T-cell (primary cell): Measurements from ENCODE around the gene NEURL1B. TPM values are rescaled to one million over a fixed set of nuclear protein-coding genes. Genes with fewer than 3 reads are reported as not detected.
"Not testable (repeated sequence)": the region's sequence is repeated elsewhere in the genome, so short reads cannot be mapped to it uniquely, and the experiment has no call there.

Experiments
- ATAC-seq, 4 experiments: fragments of 200-7000 bp in 3 of 4; fragments of 150-1000 bp in 1 of 4; cut with Tn5 transposase; replicated peaks in 1 of 4; 1 replicate in 3 of 4; 2 replicates in 1 of 4; pipeline ENCODE4 v1.10.0; 2021; ENCODE audit warnings: moderate library complexity in 3 of 4, mild to moderate bottlenecking in 2 of 4, moderate number of reproducible peaks in 1 of 4
- CTCF ChIA-PET, 2 donors: fragments of 300-600 bp; sonication (Branson Sonifier 250); formaldehyde crosslinking; loops; one replicate each; lab custom pipeline; 2022; ENCODE audit warnings: antibody characterized with exemption in 2 of 2; lab: Charles Lee
- POLR2A ChIA-PET, 2 donors: fragments of 300-600 bp; sonication (Branson Sonifier 250); formaldehyde crosslinking; loops; one replicate each; lab custom pipeline; 2022; ENCODE audit warnings: antibody characterized with exemption in 2 of 2; lab: Charles Lee
- DNase-seq, 35 experiments: peaks; one replicate each; pipeline versions ENCODE4 v3.0.0 to v3.0.0-alpha.2; 2013 to 2023
- H3K27ac ChIP-seq: one replicate; pipeline ENCODE4 v1.5.1; 2013; ENCODE audit warnings: low read length
- H3K27me3 ChIP-seq, 2 experiments: replicated peaks in 1 of 2; 1 replicate in 1 of 2; 2 replicates in 1 of 2; pipeline versions ENCODE4 v1.6.1 to v1.7.0; 2013; ENCODE audit warnings: low read length in 1 of 2, mixed read lengths in 1 of 2; ENCODE audit not compliant: control insufficient read depth in 2 of 2, insufficient read depth in 2 of 2; ENCODE audit errors: extremely low read depth in 1 of 2
- H3K36me3 ChIP-seq, 2 donors: 1 replicate in 1 of 2; 2 replicates in 1 of 2; pipeline versions ENCODE4 v1.6.1 to v1.7.0; 2013; ENCODE audit warnings: low read length in 1 of 2; ENCODE audit not compliant: control insufficient read depth in 2 of 2, insufficient read depth in 1 of 2; ENCODE audit errors: extremely low read depth in 1 of 2
- H3K4me1 ChIP-seq, 2 experiments: 1 replicate in 1 of 2; 2 replicates in 1 of 2; pipeline versions ENCODE4 v1.6.1 to v1.7.0; 2013; ENCODE audit warnings: low read length in 2 of 2, mixed read lengths in 1 of 2; ENCODE audit not compliant: insufficient read depth in 2 of 2, control insufficient read depth in 1 of 2; ENCODE audit errors: extremely low read depth in 1 of 2
- H3K4me3 ChIP-seq, 2 donors: 1 replicate in 1 of 2; 2 replicates in 1 of 2; pipeline versions ENCODE4 v1.5.1 to v1.7.0; 2013; ENCODE audit warnings: mild to moderate bottlenecking in 2 of 2, low read length in 1 of 2, moderate library complexity in 1 of 2; ENCODE audit not compliant: control insufficient read depth in 1 of 2; ENCODE audit errors: extremely low read depth in 1 of 2
- H3K9me3 ChIP-seq: 2 replicates; pipeline ENCODE4 v1.7.0; 2013
- H3K27ac Mint-ChIP-seq, 2 donors: one replicate each; pipeline ENCODE4 v1.8.0; 2020 to 2021; ENCODE audit warnings: mild to moderate bottlenecking in 2 of 2, mixed read lengths in 2 of 2
- H3K27me3 Mint-ChIP-seq, 2 donors: one replicate each; pipeline ENCODE4 v1.8.0; 2021 to 2022; ENCODE audit warnings: mixed read lengths in 2 of 2
- H3K36me3 Mint-ChIP-seq: one replicate; pipeline ENCODE4 v1.8.0; 2021; ENCODE audit warnings: mixed read lengths
- H3K4me1 Mint-ChIP-seq, 3 donors: one replicate each; pipeline ENCODE4 v1.8.0; 2020 to 2022; ENCODE audit warnings: mixed read lengths in 3 of 3, mild to moderate bottlenecking in 1 of 3
- H3K4me3 Mint-ChIP-seq, 3 donors: one replicate each; pipeline ENCODE4 v1.8.0; 2020 to 2022; ENCODE audit warnings: mild to moderate bottlenecking in 3 of 3, mixed read lengths in 3 of 3, moderate library complexity in 3 of 3
- H3K9me3 Mint-ChIP-seq, 3 donors: one replicate each; pipeline ENCODE4 v1.8.0; 2020 to 2022; ENCODE audit warnings: mixed read lengths in 3 of 3
- WGBS: methylation state at CpG from one replicate; pipeline ENCODE4 v1.1.5; 2013; ENCODE audit warnings: missing lambda C conversion rate; ENCODE audit not compliant: insufficient coverage; 5-methylcytosine and 5-hydroxymethylcytosine counted together
- total RNA-seq, 35 experiments: library from RNA in 6 of 35; stranded (reverse) in 6 of 35; fragments of 120-200 nt in 1 of 35; gene quantifications; one replicate each; pipeline versions ENCODE4 v1.2.1 to v1.2.4 and lab custom pipeline; 2013 to 2026

The NEURL1B gene
- total RNA-seq, 5 donors from 2014 or later (not counting 1 experiment from before 2014, with no cell fraction given) = 0.07 to 0.64 (median 0.20) TPM

DNA sequence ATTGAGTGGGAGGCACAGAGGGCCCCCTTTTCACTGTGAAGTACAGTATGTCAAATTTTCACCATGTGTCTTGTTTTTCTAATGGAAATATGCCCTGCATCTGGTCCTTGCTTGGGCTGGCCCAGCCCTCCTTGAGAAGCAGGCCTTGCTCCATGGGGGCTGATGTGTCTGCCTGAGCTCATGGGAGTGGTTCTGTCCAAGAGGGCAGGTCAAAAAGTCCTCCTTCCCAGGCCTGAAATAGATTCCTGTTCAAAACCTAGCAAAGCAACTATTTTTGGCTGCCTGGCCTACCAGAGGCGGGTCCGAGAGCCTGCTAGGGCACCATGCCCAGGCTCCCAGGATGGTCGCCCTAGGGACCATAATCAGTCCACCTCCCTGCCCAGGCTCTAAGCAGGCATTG is 40.5 kb upstream of the NEURL1B start:
- no peak for ATAC-seq
- H3K4me3 ChIP-seq = no peak overlapping the region
- no peaks in the 10 kb centered on the region for H3K36me3 Mint-ChIP-seq
- H3K36me3 ChIP-seq = no peaks in the 10 kb centered on the region
- H3K4me3 Mint-ChIP-seq = no peak overlapping the region
- DNase-seq = no peak
- no peaks in the 10 kb centered on the region for H3K9me3 Mint-ChIP-seq
- CTCF ChIA-PET = no interaction called here
- no peaks in the 10 kb centered on the region for H3K4me1 ChIP-seq
- POLR2A ChIA-PET = interaction anchor here in 1 of 2 donors (0.6 kb wide), 1 partner anchor 753 kb away, joined by 3 read pairs; no protein-coding TSS in a partner anchor
- no peaks in the 10 kb centered on the region for H3K9me3 ChIP-seq
- H3K27ac Mint-ChIP-seq = no peak overlapping the region
- H3K27ac ChIP-seq = no peak overlapping the region
- H3K27me3 ChIP-seq = peaks cover 0 to 23% of the 10 kb centered on the region in 2 experiments
- 84% methylated on average over 3 of the region's 3 CpGs for WGBS
- H3K4me1 Mint-ChIP-seq = no peaks in the 10 kb centered on the region
- H3K27me3 Mint-ChIP-seq = peaks cover 5 to 6% of the 10 kb centered on the region in 2 donors

DNA sequence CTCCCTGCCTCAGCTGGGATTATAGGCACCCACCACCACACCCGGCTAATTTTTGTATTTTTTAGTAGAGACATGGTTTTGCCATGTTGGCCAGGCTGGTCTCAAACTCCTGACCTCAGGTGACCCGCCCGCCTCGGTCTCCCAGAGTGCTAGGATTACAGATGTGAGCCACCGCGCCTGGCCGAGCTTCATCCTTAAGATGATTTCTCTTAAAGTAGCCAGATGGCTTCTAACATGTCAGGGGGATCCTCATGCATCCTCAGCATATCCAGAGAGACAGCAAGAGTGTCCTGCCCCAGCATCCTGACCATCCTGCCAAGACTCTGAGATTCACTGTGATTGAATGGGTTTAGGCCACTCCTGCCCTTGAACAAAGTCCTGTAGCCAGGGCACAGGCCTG is 39.5 kb upstream of the NEURL1B start:
- DNase-seq, POLR2A ChIA-PET, H3K4me3 Mint-ChIP-seq, H3K27me3 Mint-ChIP-seq, ATAC-seq, H3K36me3 ChIP-seq, H3K4me1 ChIP-seq, H3K27ac Mint-ChIP-seq, H3K4me1 Mint-ChIP-seq, H3K27ac ChIP-seq, H3K9me3 Mint-ChIP-seq, CTCF ChIA-PET, H3K9me3 ChIP-seq, H3K36me3 Mint-ChIP-seq, H3K4me3 ChIP-seq: not testable (repeated sequence)
- 95% methylated on average over 6 of the region's 7 CpGs for WGBS
- H3K27me3 ChIP-seq = peaks cover 0 to 25% of the 10 kb centered on the region in 2 experiments

DNA sequence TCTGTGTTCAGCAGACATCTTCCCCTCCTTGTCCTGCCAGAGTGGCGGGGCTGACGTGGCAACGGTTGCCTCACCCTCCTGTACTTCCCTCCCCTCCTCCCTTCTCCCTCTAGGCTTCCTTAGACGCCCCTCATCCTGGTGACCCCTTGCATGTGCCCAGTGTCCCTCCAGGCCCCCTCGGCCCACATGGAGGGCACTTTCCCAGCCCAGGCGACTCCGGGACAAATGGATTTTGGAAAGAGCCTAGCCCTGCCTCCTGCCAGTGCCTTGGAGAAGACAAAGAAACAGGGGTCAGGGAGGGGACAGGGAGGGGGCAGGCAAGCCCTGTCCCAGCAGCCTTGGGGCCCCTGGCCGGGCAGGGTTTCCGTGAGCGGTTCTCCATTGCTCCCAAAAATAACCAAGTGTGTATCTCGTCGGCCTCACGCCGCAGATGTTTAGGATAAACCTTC is 38.3 kb upstream of the NEURL1B start:
- 94% methylated on average over 10 of the region's 14 CpGs for WGBS
- POLR2A ChIA-PET = no interaction called here

DNA sequence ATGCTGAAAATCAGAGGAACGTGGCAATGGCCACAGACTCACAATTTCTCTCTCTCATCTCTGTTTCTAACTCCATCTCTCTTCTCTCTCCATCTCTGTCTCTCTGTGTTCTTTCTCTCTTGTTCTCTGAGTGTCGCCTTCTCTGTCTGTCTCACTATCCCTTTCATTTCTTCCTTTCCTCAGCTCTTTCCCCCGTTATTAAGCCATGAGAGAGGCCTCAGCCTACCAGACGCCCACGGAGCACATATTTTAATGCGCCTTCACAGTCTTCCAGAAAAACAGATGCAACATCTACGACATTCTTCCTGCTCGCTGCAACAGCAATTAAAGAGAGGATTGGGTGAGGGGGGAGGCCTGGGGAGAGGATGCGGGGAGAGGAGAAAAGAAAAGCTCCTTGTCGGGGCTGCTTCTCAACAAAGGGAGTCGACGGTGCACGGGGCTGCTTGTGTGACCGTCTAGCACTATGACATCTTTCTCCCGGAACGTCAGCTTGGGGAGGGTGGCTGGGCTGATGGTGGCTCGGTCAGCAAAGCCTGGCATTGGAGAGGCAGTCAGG is 37.7 kb upstream of the NEURL1B start:
- Mint-ChIP-seq H3K27ac (no peak overlapping the region), H3K27me3 (peaks cover 15 to 19% of the 10 kb centered on the region in 2 donors), H3K4me1 (no peaks in the 10 kb centered on the region), H3K36me3 (no peaks in the 10 kb centered on the region), H3K4me3 (no peak overlapping the region), H3K9me3 (peaks cover 0 to 5% (median 0%) of the 10 kb centered on the region in 3 donors)
- Histone ChIP-seq H3K4me1 (no peaks in the 10 kb centered on the region), H3K4me3 (no peak overlapping the region), H3K27me3 (peaks cover 0 to 28% of the 10 kb centered on the region in 2 experiments), H3K36me3 (no peaks in the 10 kb centered on the region), H3K27ac (no peak overlapping the region), H3K9me3 (no peaks in the 10 kb centered on the region)
- POLR2A ChIA-PET = no interaction called here
- DNase-seq (no peak), ATAC-seq (no peak)
- 80% methylated on average over 12 of the region's 17 CpGs for WGBS
- CTCF ChIA-PET = no interaction called here

More for the DNA sequence above, 38.3 kb upstream of the NEURL1B start:
- Mint-ChIP-seq H3K36me3 (no peaks in the 10 kb centered on the region), H3K4me3 (no peak overlapping the region), H3K27ac (no peak overlapping the region), H3K9me3 (peaks cover 0 to 3% (median 0%) of the 10 kb centered on the region in 3 donors), H3K4me1 (no peaks in the 10 kb centered on the region), H3K27me3 (peaks cover 10 to 17% of the 10 kb centered on the region in 2 donors)
- ATAC-seq (no peak), DNase-seq (no peak)
- peaks cover 0 to 25% of the 10 kb centered on the region in 2 experiments for H3K27me3 ChIP-seq
- H3K36me3 ChIP-seq = no peaks in the 10 kb centered on the region
- CTCF ChIA-PET = no interaction called here
- no peaks in the 10 kb centered on the region for H3K9me3 ChIP-seq
- no peak overlapping the region for H3K27ac ChIP-seq
- H3K4me1 ChIP-seq = no peaks in the 10 kb centered on the region
- no peak overlapping the region for H3K4me3 ChIP-seq

DNA sequence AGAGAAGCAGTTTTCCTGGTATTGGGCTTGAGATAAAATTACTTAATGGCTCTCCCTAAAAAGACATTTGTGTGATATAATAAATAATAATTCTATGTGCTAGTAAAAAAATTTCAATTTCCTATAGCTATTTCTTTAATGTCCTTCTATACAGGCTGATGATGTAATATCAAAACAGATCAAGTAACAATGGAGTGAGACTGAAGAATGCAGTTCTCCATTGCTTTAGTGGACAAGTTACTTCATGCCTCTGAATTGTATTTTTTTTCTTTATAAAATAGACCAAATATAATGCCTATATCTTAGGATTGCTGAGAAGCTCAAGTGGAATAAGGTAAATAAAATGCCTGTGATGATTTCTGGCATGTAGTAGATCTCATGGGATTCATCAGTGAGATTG is 35.6 kb upstream of the NEURL1B start:
- ChIA-PET CTCF (no interaction called here), POLR2A (no interaction called here)
- no peaks in the 10 kb centered on the region for H3K36me3 Mint-ChIP-seq
- peaks cover 0 to 5% (median 0%) of the 10 kb centered on the region in 3 donors for H3K9me3 Mint-ChIP-seq
- ATAC-seq (no peak), DNase-seq (no peak)
- Histone ChIP-seq H3K27me3 (peaks cover 0 to 38% of the 10 kb centered on the region in 2 experiments), H3K9me3 (no peaks in the 10 kb centered on the region), H3K4me3 (no peak overlapping the region), H3K36me3 (no peaks in the 10 kb centered on the region), H3K4me1 (no peaks in the 10 kb centered on the region), H3K27ac (no peak overlapping the region)
- H3K27me3 Mint-ChIP-seq = peaks cover 17 to 19% of the 10 kb centered on the region in 2 donors
- no peaks in the 10 kb centered on the region for H3K4me1 Mint-ChIP-seq
- no peak overlapping the region for H3K4me3 Mint-ChIP-seq
- H3K27ac Mint-ChIP-seq = no peak overlapping the region

DNA sequence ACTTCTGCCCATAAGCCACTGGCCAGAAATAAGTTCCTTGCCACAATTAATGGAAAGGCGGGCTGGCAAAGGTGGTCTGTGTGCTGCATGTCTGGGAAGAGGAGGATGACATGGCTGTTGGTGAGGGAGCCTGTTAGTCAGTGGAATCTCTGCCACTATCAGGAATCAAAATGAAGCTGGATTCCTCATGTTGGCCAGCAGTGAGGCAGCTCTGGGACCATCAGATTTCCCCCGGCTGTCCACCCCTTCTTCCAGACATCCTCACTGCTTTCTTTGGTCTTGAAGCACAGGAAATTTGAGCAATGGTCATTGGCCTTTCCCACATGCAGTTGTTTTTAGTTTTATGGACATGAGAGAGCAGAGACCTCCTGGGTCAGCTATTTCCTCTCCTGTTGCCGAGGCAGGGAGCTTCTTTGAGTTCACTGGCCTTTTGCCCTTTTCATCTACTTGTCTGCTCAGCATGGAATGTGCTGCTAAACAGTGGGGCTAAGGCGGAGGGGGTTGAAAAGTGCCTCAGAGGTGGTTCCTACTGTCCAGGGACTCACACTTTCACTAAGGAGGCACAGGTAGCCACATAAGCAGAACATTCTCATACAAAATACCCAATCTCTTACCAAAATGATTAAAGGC is 34.8 kb upstream of the NEURL1B start:
- CTCF ChIA-PET = interaction anchor here in 1 of 2 donors (1.1 kb wide), 1 partner anchor 63 kb away, joined by 3 read pairs; no protein-coding TSS in a partner anchor
- Histone ChIP-seq H3K36me3 (no peaks in the 10 kb centered on the region), H3K4me1 (no peaks in the 10 kb centered on the region), H3K9me3 (no peaks in the 10 kb centered on the region), H3K27me3 (peaks cover 0 to 42% of the 10 kb centered on the region in 2 experiments), H3K27ac (no peak overlapping the region), H3K4me3 (no peak overlapping the region)
- no peaks in the 10 kb centered on the region for H3K36me3 Mint-ChIP-seq
- peaks cover 19 to 21% of the 10 kb centered on the region in 2 donors for H3K27me3 Mint-ChIP-seq
- no peak overlapping the region for H3K4me3 Mint-ChIP-seq
- H3K9me3 Mint-ChIP-seq = peaks cover 0 to 5% (median 0%) of the 10 kb centered on the region in 3 donors
- no peak for DNase-seq
- POLR2A ChIA-PET = no interaction called here
- ATAC-seq = no peak
- no peak overlapping the region for H3K27ac Mint-ChIP-seq
- no peaks in the 10 kb centered on the region for H3K4me1 Mint-ChIP-seq
- no CpG with 5 or more reads among the region's 4 CpGs for WGBS
